Vagina (tissue), 2 donors: ENCODE data around the gene GRK5. TPM values are rescaled to one million over a fixed set of nuclear protein-coding genes. Genes with fewer than 3 reads are reported as not detected.

ENCODE experiments used
- DNase-seq, 2 donors: peaks; one replicate each; pipeline ENCODE4 v3.0.0-alpha.2; 2017; ENCODE audit errors: extremely low spot score in 2 of 2
- H3K27ac ChIP-seq: fragments of 200-600 bp; sonication (generic); one replicate; pipeline ENCODE4 v1.5.1; 2019
- H3K27me3 ChIP-seq: fragments of 200-600 bp; sonication (generic); one replicate; pipeline ENCODE4 v1.5.1; 2019
- H3K36me3 ChIP-seq, 2 donors: fragments of 200-600 bp; sonication (generic); one replicate each; pipeline ENCODE4 v1.5.1; 2017 to 2019
- H3K4me1 ChIP-seq: fragments of 200-600 bp; sonication (generic); one replicate; pipeline ENCODE4 v1.5.1; 2019
- H3K4me3 ChIP-seq, 2 donors: fragments of 200-600 bp; sonication (generic); 1 replicate in 1 of 2; 2 replicates in 1 of 2; pipeline ENCODE4 v1.5.1; 2016 to 2019
- H3K9me3 ChIP-seq: fragments of 200-600 bp; sonication (generic); one replicate; pipeline ENCODE4 v1.5.1; 2019
- POLR2A ChIP-seq, 2 donors: fragments of 450-650 bp; IDR thresholded peaks; one replicate each; pipeline ENCODE4 v1.6.1; 2017; ENCODE audit warnings: antibody characterized with exemption in 2 of 2, mild to moderate bottlenecking in 2 of 2, moderate library complexity in 2 of 2
- POLR2AphosphoS5 ChIP-seq, 2 donors: sonication (generic); formaldehyde crosslinking; IDR thresholded peaks; one replicate each; pipeline ENCODE4 v1.9.0; 2017; ENCODE audit warnings: antibody characterized with exemption in 2 of 2, mild to moderate bottlenecking in 2 of 2, low read depth in 1 of 2; ENCODE audit not compliant: insufficient read depth in 1 of 2
- intact Hi-C: fragments of 100-400 bp; cut with DNase I; formaldehyde crosslinking; loops from one replicate; pipeline ENCODE4 v1.15.1; 2023
- total RNA-seq: library from RNA; depleted of rRNA; stranded (reverse); fragments of >200 nt; gene quantifications from one replicate; pipeline ENCODE4 v1.2.3, GENCODE V29; 2016
- TF ChIP-seq, protein P1 (sequence below), 3 experiments: fragments of 450-650 bp in 2 of 3; fragments of 200-600 bp in 1 of 3; sonication (generic) in 1 of 3; IDR thresholded peaks; one replicate each; pipeline ENCODE4 v1.5.1; 2017 to 2019; ENCODE audit warnings: antibody characterized with exemption in 3 of 3, mild to moderate bottlenecking in 2 of 3, moderate library complexity in 2 of 3

GRK5 gene
- total RNA-seq, 1 donor from 2014 or later: 16.5 TPM

DNA sequence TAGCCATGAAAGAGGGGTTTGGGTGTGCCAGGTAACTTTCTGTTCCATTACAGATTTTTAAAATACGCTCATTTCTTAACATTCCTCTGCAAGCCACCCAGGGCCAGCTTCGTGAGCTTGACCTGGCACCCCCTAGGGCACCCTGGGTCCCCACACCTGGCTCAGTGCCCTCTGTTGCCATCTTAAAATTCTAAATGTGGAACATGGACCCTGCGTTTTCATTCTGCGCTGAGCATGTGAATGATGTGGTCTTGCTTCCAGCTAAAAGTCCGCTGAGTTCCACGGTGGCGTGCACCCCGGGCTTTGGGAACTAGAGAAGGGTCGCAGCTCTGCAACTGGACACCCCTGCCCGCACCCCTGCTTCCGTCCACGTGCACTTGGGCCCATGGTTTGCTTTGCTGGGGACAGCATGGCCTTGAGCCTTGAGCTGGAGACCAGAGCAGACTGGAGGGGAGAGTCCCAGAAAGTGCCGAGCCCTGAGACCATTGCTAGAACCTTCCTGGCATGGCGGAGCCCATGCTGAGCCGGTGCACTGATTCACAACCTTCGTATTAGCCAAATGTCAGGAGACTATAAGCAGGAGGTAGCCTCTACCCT lies 244.0 kb downstream of the GRK5 start:
- intact Hi-C loops: no loop called here
- no peaks in the 10 kb centered on the region for H3K36me3 ChIP-seq

DNA sequence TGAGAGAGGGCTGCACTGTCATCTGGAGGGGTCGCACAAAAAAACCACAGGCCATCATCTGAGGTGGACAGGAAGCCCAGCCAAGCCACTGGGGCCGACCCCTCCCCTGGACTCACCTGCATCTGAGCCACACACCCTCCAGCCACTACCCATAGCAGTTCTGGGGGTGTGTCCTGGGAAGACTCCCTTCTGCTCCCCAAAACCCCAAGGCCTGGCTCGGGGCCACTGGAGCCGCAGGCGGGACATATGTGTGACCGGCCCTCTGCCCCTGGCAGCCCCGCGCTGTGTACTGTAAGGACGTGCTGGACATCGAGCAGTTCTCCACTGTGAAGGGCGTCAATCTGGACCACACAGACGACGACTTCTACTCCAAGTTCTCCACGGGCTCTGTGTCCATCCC lies 245.0 kb downstream of the GRK5 start:
- TF ChIP-seq POLR2AphosphoS5 (IDR thresholded peaks at IDR 0.05; ENCODE audit: insufficient read depth in 1 of 2, low read depth in 1 of 2) (no peak), POLR2A (IDR thresholded peaks at IDR 0.05) (no peak)
- TF ChIP-seq, protein P1, sequence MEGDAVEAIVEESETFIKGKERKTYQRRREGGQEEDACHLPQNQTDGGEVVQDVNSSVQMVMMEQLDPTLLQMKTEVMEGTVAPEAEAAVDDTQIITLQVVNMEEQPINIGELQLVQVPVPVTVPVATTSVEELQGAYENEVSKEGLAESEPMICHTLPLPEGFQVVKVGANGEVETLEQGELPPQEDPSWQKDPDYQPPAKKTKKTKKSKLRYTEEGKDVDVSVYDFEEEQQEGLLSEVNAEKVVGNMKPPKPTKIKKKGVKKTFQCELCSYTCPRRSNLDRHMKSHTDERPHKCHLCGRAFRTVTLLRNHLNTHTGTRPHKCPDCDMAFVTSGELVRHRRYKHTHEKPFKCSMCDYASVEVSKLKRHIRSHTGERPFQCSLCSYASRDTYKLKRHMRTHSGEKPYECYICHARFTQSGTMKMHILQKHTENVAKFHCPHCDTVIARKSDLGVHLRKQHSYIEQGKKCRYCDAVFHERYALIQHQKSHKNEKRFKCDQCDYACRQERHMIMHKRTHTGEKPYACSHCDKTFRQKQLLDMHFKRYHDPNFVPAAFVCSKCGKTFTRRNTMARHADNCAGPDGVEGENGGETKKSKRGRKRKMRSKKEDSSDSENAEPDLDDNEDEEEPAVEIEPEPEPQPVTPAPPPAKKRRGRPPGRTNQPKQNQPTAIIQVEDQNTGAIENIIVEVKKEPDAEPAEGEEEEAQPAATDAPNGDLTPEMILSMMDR (IDR thresholded peaks at IDR 0.05): no peak
- no peaks in the 10 kb centered on the region for H3K36me3 ChIP-seq
- H3K27ac ChIP-seq: no peak overlapping the region
- H3K27me3 ChIP-seq: no peaks in the 10 kb centered on the region
- no peak overlapping the region for H3K4me3 ChIP-seq
- H3K4me1 ChIP-seq: peaks cover 5% of the 10 kb centered on the region
- no peaks in the 10 kb centered on the region for H3K9me3 ChIP-seq
- intact Hi-C loops: no loop called here
- DNase-seq: no peak

More for the DNA sequence above, 244.0 kb downstream of the GRK5 start:
- Histone ChIP-seq H3K27ac (no peak overlapping the region), H3K4me3 (no peak overlapping the region), H3K4me1 (peaks cover 5% of the 10 kb centered on the region), H3K9me3 (no peaks in the 10 kb centered on the region), H3K27me3 (no peaks in the 10 kb centered on the region)
- TF ChIP-seq POLR2A (IDR thresholded peaks at IDR 0.05) (no peak), POLR2AphosphoS5 (IDR thresholded peaks at IDR 0.05; ENCODE audit: insufficient read depth in 1 of 2, low read depth in 1 of 2) (no peak)
- no peak for DNase-seq

DNA sequence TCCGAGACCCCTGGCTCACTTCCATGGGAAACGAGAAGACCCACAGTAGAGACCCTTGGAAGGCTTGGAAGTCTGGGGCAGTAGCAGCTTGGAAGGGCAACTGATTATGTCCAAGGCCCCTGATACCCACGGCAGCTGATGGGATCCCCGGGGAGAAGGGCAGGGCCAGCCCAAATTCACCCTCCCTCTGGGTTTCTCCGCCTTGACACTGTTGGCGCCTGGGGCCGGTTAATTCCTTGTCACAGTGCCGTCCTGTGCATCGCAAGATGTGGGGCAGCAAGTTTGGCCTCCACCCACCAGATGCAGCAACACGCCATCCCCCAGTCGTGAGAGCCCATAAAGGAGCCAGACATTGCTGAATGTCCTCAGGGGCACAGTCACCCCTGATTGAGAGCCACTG lies 245.9 kb downstream of the GRK5 start:
- no peaks in the 10 kb centered on the region for H3K27me3 ChIP-seq
- intact Hi-C loops: no loop called here
- peaks cover 5% of the 10 kb centered on the region for H3K4me1 ChIP-seq
- H3K27ac ChIP-seq: no peak overlapping the region
- no peak for TF ChIP-seq POLR2A (IDR thresholded peaks at IDR 0.05)
- TF ChIP-seq POLR2AphosphoS5 (IDR thresholded peaks at IDR 0.05; ENCODE audit: insufficient read depth in 1 of 2, low read depth in 1 of 2): no peak
- TF ChIP-seq, protein P1 (IDR thresholded peaks at IDR 0.05): no peak
- H3K9me3 ChIP-seq: no peaks in the 10 kb centered on the region
- no peak overlapping the region for H3K4me3 ChIP-seq
- no peak for DNase-seq
- H3K36me3 ChIP-seq: no peaks in the 10 kb centered on the region

DNA sequence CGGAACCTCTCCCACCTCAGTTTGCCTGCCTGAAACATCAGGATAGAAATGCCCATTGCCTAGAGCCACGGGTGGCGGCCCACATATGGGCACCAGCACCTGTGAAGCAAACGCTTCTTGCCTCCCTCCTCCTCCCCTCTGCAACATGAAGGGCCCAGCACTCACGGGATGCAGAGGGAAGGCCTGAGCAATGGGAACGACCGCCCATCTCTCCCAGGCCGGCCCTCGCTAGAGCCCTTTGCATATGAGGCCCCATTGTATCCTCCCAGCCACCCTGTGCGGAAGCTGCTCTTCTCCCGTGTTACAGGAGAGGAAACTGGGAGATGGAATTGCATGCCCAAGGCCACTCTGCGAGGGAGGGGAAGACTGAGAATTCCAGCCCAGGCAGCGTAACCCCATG lies 246.9 kb downstream of the GRK5 start:
- intact Hi-C loops: no loop called here
- H3K4me3 ChIP-seq: no peak overlapping the region
- TF ChIP-seq, protein P1 (IDR thresholded peaks at IDR 0.05): no peak
- TF ChIP-seq POLR2AphosphoS5 (IDR thresholded peaks at IDR 0.05; ENCODE audit: insufficient read depth in 1 of 2, low read depth in 1 of 2) (no peak), POLR2A (IDR thresholded peaks at IDR 0.05) (no peak)
- no peaks in the 10 kb centered on the region for H3K9me3 ChIP-seq
- no peaks in the 10 kb centered on the region for H3K36me3 ChIP-seq
- no peak overlapping the region for H3K27ac ChIP-seq
- peaks cover 5% of the 10 kb centered on the region for H3K4me1 ChIP-seq
- DNase-seq: no peak
- H3K27me3 ChIP-seq: no peaks in the 10 kb centered on the region

DNA sequence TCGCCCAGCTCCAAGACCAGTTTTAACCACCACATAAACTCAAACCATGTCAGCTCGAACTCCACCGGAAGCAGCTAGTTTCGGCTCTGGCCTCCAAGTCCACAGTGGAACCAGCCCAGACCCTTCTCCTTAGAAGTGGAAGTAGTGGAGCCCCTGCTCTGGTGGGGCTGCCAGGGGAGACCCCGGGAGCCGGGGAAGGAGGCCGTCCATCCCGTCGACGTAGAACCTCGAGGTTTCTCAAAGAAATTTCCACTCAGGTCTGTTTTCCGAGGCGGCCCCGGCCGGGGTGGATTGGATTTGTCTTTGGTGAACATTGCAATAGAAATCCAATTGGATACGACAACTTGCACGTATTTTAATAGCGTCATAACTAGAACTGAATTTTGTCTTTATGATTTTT lies 247.6 kb downstream of the GRK5 start:
- no peaks in the 10 kb centered on the region for H3K36me3 ChIP-seq
- TF ChIP-seq POLR2AphosphoS5 (IDR thresholded peaks at IDR 0.05; ENCODE audit: insufficient read depth in 1 of 2, low read depth in 1 of 2): no peak
- no peak for TF ChIP-seq POLR2A (IDR thresholded peaks at IDR 0.05)
- TF ChIP-seq, protein P1 (IDR thresholded peaks at IDR 0.05): no peak
- H3K4me3 ChIP-seq: no peak overlapping the region
- intact Hi-C loops: no loop called here
- H3K4me1 ChIP-seq: peaks cover 5% of the 10 kb centered on the region
- no peak overlapping the region for H3K27ac ChIP-seq
- no peaks in the 10 kb centered on the region for H3K27me3 ChIP-seq
- no peaks in the 10 kb centered on the region for H3K9me3 ChIP-seq
- no peak for DNase-seq
